KMS-11 (cell line): Measurements from ENCODE around the gene VWA3A.

Experiments used
- H2AFZ ChIP-seq: fragments of 200-600 bp; sonication (generic); 2 replicates; pipeline ENCODE4 v1.6.1; 2016; ENCODE audit warnings: antibody characterized with exemption, mixed run types, low read depth
- H3K27ac ChIP-seq: fragments of 200-600 bp; sonication (generic); 2 replicates; pipeline ENCODE4 v1.6.1; 2016; ENCODE audit warnings: mild to moderate bottlenecking, mixed run types
- H3K27me3 ChIP-seq: fragments of 200-600 bp; sonication (generic); 2 replicates; pipeline ENCODE4 v1.6.1; 2017; ENCODE audit warnings: mild to moderate bottlenecking, low read depth, mixed run types, moderate library complexity; ENCODE audit not compliant: insufficient read depth
- H3K36me3 ChIP-seq: fragments of 200-600 bp; sonication (generic); 2 replicates; pipeline ENCODE4 v1.6.1; 2017; ENCODE audit warnings: mild to moderate bottlenecking, mixed run types; ENCODE audit not compliant: insufficient read depth
- H3K4me1 ChIP-seq: fragments of 200-600 bp; sonication (generic); 2 replicates; pipeline ENCODE4 v1.6.1; 2016; ENCODE audit warnings: mild to moderate bottlenecking, low read depth, mixed run types; ENCODE audit not compliant: poor library complexity, severe bottlenecking
- H3K4me2 ChIP-seq: fragments of 200-600 bp; sonication (generic); 2 replicates; pipeline ENCODE4 v1.7.0; 2016; ENCODE audit warnings: mild to moderate bottlenecking, mixed run types
- H3K4me3 ChIP-seq: fragments of 200-600 bp; sonication (generic); IDR thresholded peaks from 2 replicates; pipeline ENCODE4 v1.6.1; 2017; ENCODE audit warnings: low read depth, low read length, mixed read lengths; ENCODE audit not compliant: insufficient read depth
- H3K79me2 ChIP-seq: fragments of 200-600 bp; sonication (generic); 2 replicates; pipeline ENCODE4 v1.6.1; 2016; ENCODE audit warnings: low read depth, mixed run types; ENCODE audit not compliant: insufficient read depth
- H3K9ac ChIP-seq: fragments of 200-600 bp; sonication (generic); 2 replicates; pipeline ENCODE4 v1.6.1; 2016; ENCODE audit warnings: mild to moderate bottlenecking, mixed run types
- H4K20me1 ChIP-seq: fragments of 200-600 bp; sonication (generic); 2 replicates; pipeline ENCODE4 v1.6.1; 2016; ENCODE audit warnings: mild to moderate bottlenecking, mixed run types; ENCODE audit not compliant: insufficient read depth
- TF ChIP-seq, protein P1 (sequence below): fragments of 200-600 bp; sonication (generic); conservative IDR thresholded peaks from 2 replicates; pipeline ENCODE4 v1.6.1; 2017; ENCODE audit warnings: low read depth, mild to moderate bottlenecking, antibody characterized with exemption, low read length, moderate library complexity, mixed read lengths

Gene VWA3A

DNA sequence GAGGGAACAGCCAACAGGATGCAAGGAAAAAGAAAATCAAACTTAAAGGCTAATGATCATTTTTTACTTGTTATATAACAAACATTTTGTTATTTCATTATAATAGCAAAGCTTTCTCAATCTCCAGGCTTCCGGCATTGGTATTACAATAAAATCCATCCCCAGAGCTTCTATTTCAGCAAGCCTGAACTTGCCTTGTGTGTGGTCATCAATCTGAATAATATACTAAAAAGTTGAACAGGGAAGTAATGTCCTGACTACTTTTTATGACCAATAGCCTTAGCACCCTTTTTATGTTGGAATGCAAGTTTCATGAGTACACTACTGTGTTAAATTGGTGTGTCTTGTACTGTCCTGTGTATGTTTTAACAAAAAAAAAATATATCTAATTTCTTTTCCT, 27.1 kb upstream of the VWA3A start:
- no peaks in the 10 kb centered on the region for H3K4me1 ChIP-seq
- TF ChIP-seq, protein P1, sequence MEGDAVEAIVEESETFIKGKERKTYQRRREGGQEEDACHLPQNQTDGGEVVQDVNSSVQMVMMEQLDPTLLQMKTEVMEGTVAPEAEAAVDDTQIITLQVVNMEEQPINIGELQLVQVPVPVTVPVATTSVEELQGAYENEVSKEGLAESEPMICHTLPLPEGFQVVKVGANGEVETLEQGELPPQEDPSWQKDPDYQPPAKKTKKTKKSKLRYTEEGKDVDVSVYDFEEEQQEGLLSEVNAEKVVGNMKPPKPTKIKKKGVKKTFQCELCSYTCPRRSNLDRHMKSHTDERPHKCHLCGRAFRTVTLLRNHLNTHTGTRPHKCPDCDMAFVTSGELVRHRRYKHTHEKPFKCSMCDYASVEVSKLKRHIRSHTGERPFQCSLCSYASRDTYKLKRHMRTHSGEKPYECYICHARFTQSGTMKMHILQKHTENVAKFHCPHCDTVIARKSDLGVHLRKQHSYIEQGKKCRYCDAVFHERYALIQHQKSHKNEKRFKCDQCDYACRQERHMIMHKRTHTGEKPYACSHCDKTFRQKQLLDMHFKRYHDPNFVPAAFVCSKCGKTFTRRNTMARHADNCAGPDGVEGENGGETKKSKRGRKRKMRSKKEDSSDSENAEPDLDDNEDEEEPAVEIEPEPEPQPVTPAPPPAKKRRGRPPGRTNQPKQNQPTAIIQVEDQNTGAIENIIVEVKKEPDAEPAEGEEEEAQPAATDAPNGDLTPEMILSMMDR: no peak
- H3K4me2 ChIP-seq: no peak overlapping the region
- no peaks in the 10 kb centered on the region for H4K20me1 ChIP-seq
- H3K27me3 ChIP-seq: no peaks in the 10 kb centered on the region
- H3K27ac ChIP-seq: no peak overlapping the region
- H3K36me3 ChIP-seq: no peaks in the 10 kb centered on the region
- H2AFZ ChIP-seq: no peak overlapping the region
- H3K79me2 ChIP-seq: no peaks in the 10 kb centered on the region
- H3K4me3 ChIP-seq: no peak overlapping the region
- H3K9ac ChIP-seq: no peak overlapping the region

DNA sequence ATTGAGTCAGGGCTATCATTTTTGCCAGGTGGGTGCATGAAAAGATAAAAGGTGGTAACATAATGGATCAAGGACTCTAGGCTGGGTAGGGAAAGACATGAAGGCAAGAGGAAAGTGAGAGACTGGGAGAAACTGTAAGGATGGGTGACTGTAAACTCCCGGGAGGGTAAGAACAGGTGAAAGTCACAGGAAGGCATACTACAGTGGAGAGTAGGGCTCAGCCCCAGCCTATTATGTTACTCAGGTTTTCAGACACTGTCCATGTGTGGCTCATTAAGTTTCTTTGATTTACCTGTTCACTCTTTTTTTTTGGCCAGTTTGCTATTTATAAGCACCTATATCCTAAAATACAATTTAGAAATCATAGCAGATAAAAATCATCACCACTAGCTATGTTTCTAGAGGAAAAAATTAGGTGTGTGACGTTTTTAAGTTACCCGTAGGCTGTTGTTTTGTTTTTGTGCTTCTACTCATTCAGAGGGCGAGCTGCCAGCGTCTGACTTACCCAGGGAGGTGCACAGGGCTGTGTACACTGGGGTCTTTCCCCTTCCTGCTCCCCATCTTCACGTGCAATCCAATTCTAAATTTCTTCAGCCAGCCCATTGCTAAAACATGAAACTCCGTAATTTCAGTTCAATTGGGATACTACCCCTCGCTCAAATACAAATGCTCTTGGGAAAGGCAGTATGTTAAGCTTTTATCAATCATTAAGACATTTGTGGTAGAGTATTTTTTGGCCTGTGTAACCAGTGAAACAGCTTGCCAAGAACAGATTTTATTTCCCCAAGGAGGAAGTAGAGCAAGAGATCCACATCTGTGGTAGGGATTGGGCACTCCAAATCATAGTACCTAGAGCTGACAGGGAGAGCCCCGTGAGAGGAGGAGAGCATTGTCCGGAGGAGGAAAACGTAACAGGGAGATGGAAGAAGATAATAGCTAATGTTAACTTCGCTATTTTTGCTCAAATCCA, 21.7 kb upstream of the VWA3A start:
- Histone ChIP-seq H3K4me3 (no peak overlapping the region), H3K79me2 (no peaks in the 10 kb centered on the region), H3K4me2 (no peak overlapping the region), H3K9ac (no peak overlapping the region), H4K20me1 (no peaks in the 10 kb centered on the region), H3K27ac (no peak overlapping the region), H3K27me3 (no peaks in the 10 kb centered on the region), H3K36me3 (no peaks in the 10 kb centered on the region), H3K4me1 (no peaks in the 10 kb centered on the region), H2AFZ (no peak overlapping the region)
- TF ChIP-seq, protein P1: no peak

DNA sequence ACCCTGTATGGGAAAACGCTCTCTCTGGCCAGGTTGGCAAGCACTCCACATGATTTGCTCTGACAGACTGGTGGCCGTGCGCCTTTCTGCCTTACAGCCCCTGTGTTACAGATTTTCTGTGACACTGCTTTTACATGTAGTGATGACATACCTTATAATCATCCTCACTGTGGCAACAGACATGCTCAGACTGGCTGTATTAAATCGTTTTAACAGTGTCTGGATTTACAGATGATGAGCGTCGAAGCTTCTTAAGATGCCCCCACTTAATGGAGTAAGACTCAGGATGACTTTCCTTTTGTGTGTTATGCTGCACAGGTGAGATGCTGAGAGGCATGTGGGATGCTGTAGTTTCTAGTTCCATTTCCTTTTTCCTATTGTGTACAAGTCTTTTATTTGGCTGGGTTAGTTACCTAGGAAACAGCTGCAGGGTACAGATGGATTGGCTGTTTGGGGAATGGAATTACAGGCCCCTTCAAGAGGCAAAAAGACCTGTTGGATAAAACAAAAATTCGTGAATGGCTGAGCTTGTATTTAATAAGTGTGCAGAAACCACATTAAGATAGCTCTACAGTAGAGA, 20.9 kb upstream of the VWA3A start:
- Histone ChIP-seq H2AFZ (no peak overlapping the region), H3K4me2 (no peak overlapping the region), H3K36me3 (no peaks in the 10 kb centered on the region), H3K27ac (no peak overlapping the region), H3K9ac (no peak overlapping the region), H3K27me3 (no peaks in the 10 kb centered on the region), H3K79me2 (no peaks in the 10 kb centered on the region), H3K4me3 (no peak overlapping the region), H4K20me1 (no peaks in the 10 kb centered on the region), H3K4me1 (no peaks in the 10 kb centered on the region)
- TF ChIP-seq, protein P1: no peak

DNA sequence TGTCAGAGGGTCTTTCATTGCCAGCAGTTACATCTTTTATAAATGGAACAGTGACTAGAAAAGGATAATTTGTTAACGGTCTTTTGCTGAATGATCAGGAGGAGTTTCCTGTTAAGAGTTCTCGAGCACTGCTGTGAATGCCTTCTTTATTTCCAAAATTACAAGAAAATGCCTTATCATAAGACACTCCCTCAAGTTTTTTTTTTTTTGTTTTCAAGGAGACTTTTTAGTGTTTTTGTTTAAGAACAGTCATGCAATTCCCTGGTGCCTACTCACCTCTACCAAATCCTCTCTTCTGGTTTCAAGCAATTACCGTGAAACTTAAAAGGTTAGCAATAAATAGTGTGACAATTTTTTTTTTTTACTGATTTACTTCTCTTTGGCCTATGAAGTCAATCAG, 19.0 kb upstream of the VWA3A start:
- H3K27ac ChIP-seq: no peak overlapping the region
- H3K36me3 ChIP-seq: no peaks in the 10 kb centered on the region
- H3K9ac ChIP-seq: no peak overlapping the region
- TF ChIP-seq, protein P1: no peak
- H3K4me2 ChIP-seq: no peak overlapping the region
- no peaks in the 10 kb centered on the region for H3K79me2 ChIP-seq
- H3K4me1 ChIP-seq: no peaks in the 10 kb centered on the region
- no peak overlapping the region for H2AFZ ChIP-seq
- no peak overlapping the region for H3K4me3 ChIP-seq
- no peaks in the 10 kb centered on the region for H4K20me1 ChIP-seq
- H3K27me3 ChIP-seq: no peaks in the 10 kb centered on the region
